GM04504 (cell line): Measurements from ENCODE around the gene NDUFB3.
"Not testable (repeated sequence)": the region's sequence is repeated elsewhere in the genome, so short reads cannot be mapped to it uniquely, and the experiment has no call there.

Source experiments
- DNase-seq: peaks from one replicate; pipeline ENCODE4 v3.0.0-alpha.2; 2012; ENCODE audit warnings: low read depth

NDUFB3 gene

GRCh38 chr2:201093573-201093972, 21.8 kb downstream of the NDUFB3 start:
- DNase-seq, result no peak

GRCh38 chr2:201100497-201100896, 28.7 kb downstream of the NDUFB3 start:
- no peak for DNase-seq

GRCh38 chr2:201105759-201106158, 34.0 kb downstream of the NDUFB3 start:
- DNase-seq, result no peak

GRCh38 chr2:201107624-201108023, 35.8 kb downstream of the NDUFB3 start:
- no peak for DNase-seq

- DNase-seq, result no peak
Observed at GRCh38 chr2:201108341-201108740, 36.5 kb downstream of the NDUFB3 start.

- no peak for DNase-seq
Observed at GRCh38 chr2:201109186-201109585, 37.4 kb downstream of the NDUFB3 start.

GRCh38 chr2:201110615-201111014, 38.8 kb downstream of the NDUFB3 start:
- DNase-seq, result no peak

- DNase-seq, result no peak
Observed at GRCh38 chr2:201111096-201111495, 39.3 kb downstream of the NDUFB3 start.

GRCh38 chr2:201114350-201114749, 42.5 kb downstream of the NDUFB3 start:
- DNase-seq, result no peak

- DNase-seq, result no peak
Observed at GRCh38 chr2:201114846-201115245, 43.0 kb downstream of the NDUFB3 start.

GRCh38 chr2:201116115-201116958, 44.5 kb downstream of the NDUFB3 start, which contains the start of gene CFLAR:
TSS of gene CFLAR (plus strand) at chr2:201116164. CDS start at chr2:201129866, 13,702 bp downstream.
- peak; percentile 62 for DNase-seq

- peak; percentile 70 for DNase-seq
Observed at GRCh38 chr2:201116959-201117734, 45.3 kb downstream of the NDUFB3 start.

- not testable (repeated sequence) for DNase-seq
Observed at GRCh38 chr2:201117735-201118094, 45.9 kb downstream of the NDUFB3 start.

GRCh38 chr2:201118121-201118960, 46.5 kb downstream of the NDUFB3 start:
- peak; percentile 60 for DNase-seq

- DNase-seq, result no peak
Observed at GRCh38 chr2:201118961-201119854, 47.4 kb downstream of the NDUFB3 start.

GRCh38 chr2:201122276-201122675, 50.5 kb downstream of the NDUFB3 start:
- DNase-seq, result no peak

- no peak for DNase-seq
Observed at GRCh38 chr2:201126308-201127151, 54.7 kb downstream of the NDUFB3 start.

GRCh38 chr2:201127152-201127511, 55.3 kb downstream of the NDUFB3 start:
- no peak for DNase-seq

GRCh38 chr2:201127570-201127969, 55.8 kb downstream of the NDUFB3 start:
- DNase-seq, result peak; percentile 65

- no peak for DNase-seq
Observed at GRCh38 chr2:201128033-201128432, 56.2 kb downstream of the NDUFB3 start.
